Right atrium auricular region (tissue), 2 donors: ENCODE results near the gene B4GALNT1. TPM values are rescaled to one million over a fixed set of nuclear protein-coding genes. Genes with fewer than 3 reads are reported as not detected.
A peak's percentile ranks its signal among the peaks of the same experiment; 100 is the strongest.

Source experiments
- DNase-seq: peaks from one replicate; pipeline ENCODE4 v3.0.0-alpha.2; 2019; ENCODE audit warnings: low spot score
- H3K27ac ChIP-seq, 2 donors: fragments of 200-600 bp; sonication (generic); 1 replicate in 1 of 2; 2 replicates in 1 of 2; pipeline ENCODE4 v1.5.1; 2016 to 2019
- H3K27me3 ChIP-seq, 2 donors: fragments of 200-600 bp; sonication (generic); one replicate each; pipeline versions ENCODE4 v1.5.1 to v1.6.0; 2017 to 2019
- H3K36me3 ChIP-seq: fragments of 200-600 bp; sonication (generic); one replicate; pipeline ENCODE4 v1.5.1; 2016
- H3K4me1 ChIP-seq, 2 donors: fragments of 200-600 bp; sonication (generic); one replicate each; pipeline versions ENCODE4 v1.5.1 to v1.6.0; 2017 to 2019
- H3K4me3 ChIP-seq, 2 donors: fragments of 200-600 bp; sonication (generic); 1 replicate in 1 of 2; 2 replicates in 1 of 2; pipeline ENCODE4 v1.5.1; 2017 to 2019; ENCODE audit warnings: mild to moderate bottlenecking in 1 of 2, moderate library complexity in 1 of 2
- H3K9me3 ChIP-seq, 2 donors: fragments of 200-600 bp; sonication (generic); one replicate each; pipeline ENCODE4 v1.5.1; 2019
- total RNA-seq, 2 donors: library from RNA; depleted of rRNA; stranded (reverse); fragments of >200 nt; gene quantifications; one replicate each; pipeline ENCODE4 v1.1.0, GENCODE V29; 2016
- TF ChIP-seq, protein P1 (sequence below), 2 donors: fragments of 200-600 bp; sonication (generic); IDR thresholded peaks; one replicate each; pipeline ENCODE4 v1.5.1; 2019; ENCODE audit warnings: antibody characterized with exemption in 2 of 2

B4GALNT1 gene
- total RNA-seq, 2 donors from 2014 or later: 3.5 to 4.4 TPM

DNA sequence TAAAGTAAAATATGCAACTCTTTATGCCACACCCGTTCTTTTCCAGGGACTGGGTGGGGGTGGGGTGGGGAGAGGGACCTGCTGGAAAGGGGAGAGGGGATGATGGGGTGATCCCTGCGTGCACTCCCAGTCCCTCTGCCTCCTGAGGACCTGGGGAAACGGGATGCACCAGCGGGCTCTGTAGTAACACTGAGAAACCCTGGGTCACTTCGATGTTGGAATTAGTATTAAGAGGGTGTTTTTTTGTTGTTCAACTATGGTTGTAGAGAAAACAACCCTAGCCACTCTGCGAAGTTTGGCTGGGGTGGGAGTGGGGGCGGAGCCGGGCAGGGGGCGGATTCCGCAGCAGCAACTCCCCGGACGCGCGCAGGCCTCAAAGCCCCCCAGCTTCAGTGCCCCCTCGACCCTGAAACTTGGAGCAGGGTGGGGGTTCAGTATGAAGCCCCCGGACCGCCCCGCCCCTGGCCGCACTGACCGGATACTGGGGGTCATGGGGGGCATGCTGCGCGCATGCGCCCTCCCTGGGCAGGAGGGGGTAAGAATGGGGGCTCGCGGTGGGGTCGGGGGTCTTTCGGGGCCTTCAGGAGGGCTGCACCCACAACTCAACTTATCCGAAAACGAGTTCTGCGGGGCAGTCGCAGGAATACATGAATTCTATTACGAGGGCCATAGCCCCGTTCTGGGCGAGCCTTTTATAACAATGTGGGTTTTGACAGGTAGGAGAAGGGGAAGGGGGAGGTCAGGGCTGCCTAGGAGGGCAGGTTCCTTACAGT, 23.0 kb downstream of the B4GALNT1 start:
- Histone ChIP-seq H3K27ac (peak overlapping the region; percentile 85 to 87), H3K4me3 (peak overlapping the region; percentile 78 to 82), H3K27me3 (no peaks in the 10 kb centered on the region), H3K36me3 (no peaks in the 10 kb centered on the region), H3K4me1 (peaks cover 0 to 59% of the 10 kb centered on the region in 2 donors), H3K9me3 (no peaks in the 10 kb centered on the region)
- DNase-seq: no peak
- TF ChIP-seq, protein P1, sequence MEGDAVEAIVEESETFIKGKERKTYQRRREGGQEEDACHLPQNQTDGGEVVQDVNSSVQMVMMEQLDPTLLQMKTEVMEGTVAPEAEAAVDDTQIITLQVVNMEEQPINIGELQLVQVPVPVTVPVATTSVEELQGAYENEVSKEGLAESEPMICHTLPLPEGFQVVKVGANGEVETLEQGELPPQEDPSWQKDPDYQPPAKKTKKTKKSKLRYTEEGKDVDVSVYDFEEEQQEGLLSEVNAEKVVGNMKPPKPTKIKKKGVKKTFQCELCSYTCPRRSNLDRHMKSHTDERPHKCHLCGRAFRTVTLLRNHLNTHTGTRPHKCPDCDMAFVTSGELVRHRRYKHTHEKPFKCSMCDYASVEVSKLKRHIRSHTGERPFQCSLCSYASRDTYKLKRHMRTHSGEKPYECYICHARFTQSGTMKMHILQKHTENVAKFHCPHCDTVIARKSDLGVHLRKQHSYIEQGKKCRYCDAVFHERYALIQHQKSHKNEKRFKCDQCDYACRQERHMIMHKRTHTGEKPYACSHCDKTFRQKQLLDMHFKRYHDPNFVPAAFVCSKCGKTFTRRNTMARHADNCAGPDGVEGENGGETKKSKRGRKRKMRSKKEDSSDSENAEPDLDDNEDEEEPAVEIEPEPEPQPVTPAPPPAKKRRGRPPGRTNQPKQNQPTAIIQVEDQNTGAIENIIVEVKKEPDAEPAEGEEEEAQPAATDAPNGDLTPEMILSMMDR (IDR thresholded peaks at IDR 0.05): no peak

DNA sequence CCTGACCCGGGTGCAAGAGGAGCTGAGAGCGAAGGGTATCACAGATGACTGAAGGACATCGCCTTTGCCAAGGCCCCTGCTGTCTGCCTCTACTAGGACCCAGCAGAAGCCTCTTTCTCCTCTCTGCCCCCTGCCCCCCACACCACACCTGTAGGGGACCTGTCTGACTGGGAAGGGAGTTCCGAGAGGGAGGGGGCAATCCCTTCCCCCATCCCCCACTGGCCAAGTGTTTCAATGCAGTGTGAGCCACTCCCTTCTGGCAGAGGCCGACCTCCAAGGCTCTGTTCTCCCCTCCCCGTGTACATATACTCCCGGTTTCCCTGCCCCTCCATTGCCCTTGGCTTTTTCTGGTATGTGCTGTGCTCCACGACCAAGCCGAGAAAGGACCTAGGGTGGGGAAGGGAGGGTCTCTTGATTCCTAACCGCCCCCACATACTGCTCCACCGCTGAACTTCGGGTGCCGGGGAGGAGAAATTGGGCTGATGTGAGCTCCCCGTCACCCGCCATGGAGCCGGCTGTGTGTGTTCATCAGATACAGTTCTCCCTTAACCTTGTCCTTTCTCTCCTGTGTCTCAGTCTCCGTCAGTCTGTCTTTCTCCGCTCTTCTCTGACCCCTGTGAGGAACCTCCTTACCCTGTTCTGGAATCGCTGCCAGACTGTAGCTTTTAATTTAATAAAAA, 23.8 kb downstream of the B4GALNT1 start:
- no peaks in the 10 kb centered on the region for H3K27me3 ChIP-seq
- TF ChIP-seq, protein P1 (IDR thresholded peaks at IDR 0.05): no peak
- H3K36me3 ChIP-seq: no peaks in the 10 kb centered on the region
- no peak overlapping the region for H3K4me3 ChIP-seq
- no peaks in the 10 kb centered on the region for H3K9me3 ChIP-seq
- no peak for DNase-seq
- H3K27ac ChIP-seq: peak overlapping the region; percentile 85 to 87
- peaks cover 0 to 62% of the 10 kb centered on the region in 2 donors for H3K4me1 ChIP-seq

DNA sequence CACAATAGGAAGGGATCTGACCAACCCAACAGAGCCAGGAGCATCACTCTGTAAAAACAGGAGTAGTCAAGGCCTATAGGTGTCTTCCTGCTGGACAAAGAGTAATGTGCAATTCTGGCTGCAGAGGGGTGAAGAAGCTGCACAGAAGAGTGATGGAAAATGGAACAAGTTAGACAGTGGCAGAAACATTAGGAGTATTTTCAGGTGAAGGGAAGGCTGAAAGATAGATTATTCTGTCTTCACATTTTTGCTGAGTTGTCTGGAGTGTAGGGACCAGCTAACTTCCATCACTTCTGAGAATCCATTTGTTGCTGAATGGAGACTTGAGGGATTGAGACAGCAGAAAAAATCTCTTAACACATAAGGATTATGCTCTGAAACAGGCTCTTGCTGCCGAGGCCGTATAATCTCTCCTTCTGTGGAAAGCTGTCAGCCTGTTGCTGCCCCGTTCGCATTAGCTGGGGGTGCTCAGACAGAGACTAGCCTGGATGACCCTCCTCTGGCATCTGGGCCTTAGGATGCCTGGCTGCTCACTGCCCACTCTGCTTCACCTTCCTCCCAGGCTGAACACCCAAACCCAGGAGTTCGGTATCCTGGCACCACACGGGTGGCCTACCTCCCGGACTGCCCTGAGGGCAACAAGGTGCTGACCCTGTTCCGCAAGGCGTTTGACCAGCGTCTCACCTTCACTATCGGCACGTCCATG, 24.9 kb downstream of the B4GALNT1 start:
- H3K4me3 ChIP-seq: no peak overlapping the region
- peak overlapping the region in 1 of 2 donors; percentile 85 for H3K27ac ChIP-seq
- DNase-seq: no peak
- no peaks in the 10 kb centered on the region for H3K27me3 ChIP-seq
- TF ChIP-seq, protein P1 (IDR thresholded peaks at IDR 0.05): no peak
- peaks cover 0 to 63% of the 10 kb centered on the region in 2 donors for H3K4me1 ChIP-seq
- no peaks in the 10 kb centered on the region for H3K36me3 ChIP-seq
- H3K9me3 ChIP-seq: no peaks in the 10 kb centered on the region

DNA sequence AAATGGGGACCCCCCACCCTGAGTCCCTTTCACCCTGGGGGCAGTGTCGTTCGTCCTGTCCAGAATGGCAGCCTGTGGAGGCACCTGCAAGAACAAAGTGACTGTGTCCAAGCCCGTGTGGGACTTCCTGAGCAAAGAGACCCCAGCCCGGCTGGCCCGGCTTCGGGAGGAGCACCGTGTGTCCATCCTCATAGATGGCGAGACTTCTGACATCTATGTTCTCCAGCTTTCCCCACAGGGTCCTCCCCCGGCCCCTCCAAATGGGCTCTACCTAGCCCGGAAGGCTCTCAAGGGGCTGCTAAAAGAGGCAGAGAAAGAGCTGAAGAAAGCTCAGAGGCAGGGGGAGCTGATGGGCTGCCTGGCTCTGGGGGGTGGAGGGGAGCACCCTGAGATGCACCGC, 26.2 kb downstream of the B4GALNT1 start:
- Histone ChIP-seq H3K27me3 (no peaks in the 10 kb centered on the region), H3K36me3 (peaks cover 2% of the 10 kb centered on the region), H3K4me1 (peaks cover 0 to 51% of the 10 kb centered on the region in 2 donors), H3K9me3 (no peaks in the 10 kb centered on the region), H3K4me3 (no peak overlapping the region), H3K27ac (no peak overlapping the region)
- DNase-seq: no peak
- TF ChIP-seq, protein P1 (IDR thresholded peaks at IDR 0.05): no peak

DNA sequence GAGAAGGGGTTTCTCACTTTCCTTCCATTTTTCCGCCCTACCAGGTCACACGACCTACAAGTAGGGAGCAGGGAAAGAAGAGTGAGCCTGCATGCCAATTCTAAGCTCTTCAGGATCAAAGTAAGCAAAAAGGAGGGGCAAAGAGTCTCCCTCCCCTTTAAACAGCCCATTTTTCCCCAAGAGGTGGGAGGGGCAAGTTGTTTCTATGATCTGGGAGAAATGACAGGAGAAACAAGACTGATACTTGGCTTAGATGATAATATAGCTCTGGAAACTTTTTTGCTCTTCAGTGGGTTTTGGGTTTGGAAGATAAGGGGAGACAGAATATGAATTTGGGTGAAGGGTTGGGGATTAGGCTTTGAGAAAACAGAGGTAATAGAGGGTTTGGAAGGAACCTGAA, 26.6 kb downstream of the B4GALNT1 start:
- Histone ChIP-seq H3K9me3 (no peaks in the 10 kb centered on the region), H3K27ac (no peak overlapping the region), H3K36me3 (peaks cover 6% of the 10 kb centered on the region), H3K4me3 (no peak overlapping the region), H3K27me3 (no peaks in the 10 kb centered on the region), H3K4me1 (peaks cover 0 to 47% of the 10 kb centered on the region in 2 donors)
- TF ChIP-seq, protein P1 (IDR thresholded peaks at IDR 0.05): no peak
- no peak for DNase-seq
